ENCODE measurements around the gene LRCH3.
A peak's percentile ranks its signal among the peaks of the same experiment; 100 is the strongest.
"Not testable (repeated sequence)": the region's sequence is repeated elsewhere in the genome, so short reads cannot be mapped to it uniquely, and the experiment has no call there.

The LRCH3 gene

DNA sequence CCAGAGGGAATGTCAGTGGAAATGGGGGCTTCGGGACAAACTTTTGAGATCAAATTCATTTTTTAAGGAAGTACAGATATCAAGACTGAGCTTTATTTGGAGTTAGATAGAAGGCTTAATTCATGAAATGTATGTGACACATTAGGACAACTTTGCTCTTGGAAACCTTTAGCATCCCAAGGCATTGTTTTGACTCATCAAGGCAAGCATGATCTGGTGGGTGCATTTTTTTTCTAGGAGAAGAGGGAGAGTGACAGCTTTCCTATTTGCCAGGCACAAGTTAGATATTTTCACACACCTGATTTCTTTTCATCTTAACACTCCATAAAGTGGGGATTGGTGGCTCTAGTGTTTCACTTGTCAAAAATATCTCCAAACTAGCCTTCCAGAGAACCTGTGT is 97.5 kb downstream of the LRCH3 start:
- DNase-seq = no peak

DNA sequence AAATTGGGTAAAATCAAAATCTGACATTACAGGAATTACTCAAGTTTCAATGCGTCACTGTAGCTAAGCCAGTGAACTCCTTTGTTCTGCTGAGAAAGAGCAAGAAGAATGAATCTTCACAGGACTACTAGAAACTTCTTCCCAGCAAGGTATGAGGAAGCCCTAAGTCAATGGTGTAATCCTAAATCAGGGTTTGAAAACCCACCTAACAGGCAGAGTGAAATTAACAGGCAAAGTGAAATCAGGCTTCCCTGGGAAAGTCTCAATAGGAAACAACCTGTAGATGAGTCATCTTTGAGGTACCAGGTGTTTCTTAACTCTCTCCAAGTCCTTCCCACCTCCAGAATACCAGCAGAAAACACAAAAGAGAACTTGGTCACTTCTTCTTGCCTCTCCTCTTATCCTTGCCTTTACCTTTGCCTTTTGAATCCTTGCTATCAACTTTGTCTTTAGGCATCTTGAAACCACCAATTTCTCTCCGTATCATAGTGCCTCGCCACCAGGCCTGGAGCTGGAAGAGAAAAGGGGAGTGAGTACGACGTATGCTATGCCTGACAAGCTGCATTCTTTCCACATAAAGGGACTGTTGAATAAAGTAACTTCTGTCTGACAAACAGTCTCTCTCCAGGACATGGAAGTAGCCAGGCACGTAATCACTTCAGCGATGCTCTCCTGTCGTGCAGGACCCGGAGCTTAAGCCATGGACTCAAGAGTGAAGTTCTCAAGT is 98.3 kb downstream of the LRCH3 start:
- DNase-seq = no peak

DNA sequence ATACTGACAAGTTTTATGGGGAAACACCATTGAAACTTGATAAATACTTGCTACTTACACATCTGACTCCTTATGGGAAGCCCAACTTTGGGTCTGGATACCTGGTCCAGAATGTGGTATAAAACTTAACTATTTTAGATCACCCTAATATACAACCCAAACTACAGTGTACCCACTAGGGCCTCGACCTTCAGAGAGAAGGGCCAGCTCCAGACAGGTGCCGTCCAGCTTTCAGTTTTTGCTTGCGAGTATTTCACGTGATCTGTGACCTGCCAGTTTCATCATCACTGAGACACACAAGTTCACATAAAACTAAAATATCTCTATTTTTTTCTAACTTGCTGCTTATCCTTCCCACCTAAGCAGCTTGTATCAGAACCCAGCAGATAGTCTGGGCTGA is 99.6 kb downstream of the LRCH3 start:
- no peak for DNase-seq

DNA sequence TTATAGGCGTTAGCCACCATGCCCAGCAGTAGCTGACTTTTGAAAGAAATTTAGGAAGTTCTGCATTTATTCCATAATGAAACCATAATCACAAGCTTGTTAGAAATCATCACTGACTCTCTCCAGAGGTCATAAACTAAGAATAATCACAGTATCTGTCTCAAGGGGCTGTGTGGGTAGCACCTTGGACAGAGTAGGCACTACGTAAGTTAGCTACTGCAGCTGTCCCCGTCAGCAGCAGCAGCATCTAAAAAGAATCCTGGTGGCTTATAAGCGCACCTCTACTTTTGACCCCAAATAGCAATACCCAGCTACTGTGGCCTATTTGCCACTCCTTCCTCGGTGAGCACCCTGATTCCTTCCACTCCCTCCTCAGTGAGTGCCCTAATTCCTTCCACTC is 101.1 kb downstream of the LRCH3 start:
- no peak for DNase-seq

DNA sequence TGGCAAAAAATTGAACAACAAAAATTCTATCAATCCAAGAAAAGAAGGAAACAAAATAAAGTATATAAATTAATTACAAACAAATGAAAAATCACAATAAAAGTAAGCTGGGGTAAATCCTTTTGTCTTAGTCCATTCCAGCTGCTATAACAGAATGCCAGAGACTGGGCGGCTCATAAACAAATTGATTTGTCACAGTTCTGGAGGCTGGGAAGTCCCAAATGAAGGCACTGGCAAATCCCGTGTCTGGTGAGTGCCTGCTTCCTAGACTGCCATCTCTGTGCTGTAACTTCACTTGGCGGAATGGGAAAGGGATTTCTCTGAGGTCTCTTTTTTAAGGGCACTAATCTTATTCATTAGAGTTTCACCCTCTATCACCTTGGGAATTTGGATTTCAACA is 105.4 kb downstream of the LRCH3 start:
- no peak for DNase-seq

DNA sequence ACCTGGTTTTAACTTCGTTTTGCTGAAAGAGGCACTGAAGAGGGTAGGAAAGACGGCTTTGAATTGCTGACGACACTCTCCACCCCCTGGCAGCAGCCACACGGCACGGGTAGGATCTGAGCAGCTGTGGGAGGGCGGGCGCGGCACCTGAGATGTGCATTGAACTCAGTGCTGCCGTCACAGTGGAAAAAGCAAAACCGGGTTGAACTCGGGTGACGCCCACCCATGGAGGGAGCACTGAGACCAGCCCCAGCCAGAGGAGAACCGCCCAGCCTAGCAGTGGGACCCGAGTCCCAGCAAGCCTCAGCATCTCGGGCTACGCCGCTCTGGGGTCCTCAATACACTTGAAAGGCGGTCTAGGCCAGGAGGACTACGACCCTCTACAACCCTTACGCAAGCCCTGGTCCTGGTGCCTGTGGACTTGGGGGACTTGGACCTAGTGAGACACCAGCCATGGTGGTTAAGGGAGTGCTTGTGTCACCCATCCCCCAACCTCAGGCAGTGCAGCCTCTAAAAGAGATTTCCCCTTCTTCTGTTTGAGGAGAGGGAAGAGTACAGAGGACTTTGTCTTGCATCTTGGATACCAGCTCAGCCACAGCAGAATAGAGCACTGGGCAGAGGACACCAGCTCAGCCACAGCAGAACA is 108.9 kb downstream of the LRCH3 start:
- no peak for DNase-seq

DNA sequence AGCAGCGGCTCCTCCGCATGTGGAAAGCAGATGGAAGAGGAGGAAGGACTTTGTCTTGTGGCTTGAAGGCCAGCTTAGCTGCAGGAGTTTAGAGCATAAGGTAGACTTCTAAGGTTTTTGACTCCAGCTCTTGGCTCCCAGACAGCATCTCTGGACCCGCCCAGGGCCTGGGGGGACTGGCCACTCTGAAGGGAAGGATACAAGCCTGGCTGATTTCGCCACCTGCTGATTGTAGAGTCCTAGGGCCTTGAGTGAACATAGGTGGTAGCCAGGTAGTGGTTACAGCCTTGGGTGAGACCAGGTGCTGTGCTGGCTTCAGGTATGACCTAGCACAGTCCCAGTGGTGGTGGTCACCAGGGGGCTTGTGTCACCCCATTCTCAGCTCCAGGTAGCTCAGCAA is 110.6 kb downstream of the LRCH3 start:
- DNase-seq = no peak

DNA sequence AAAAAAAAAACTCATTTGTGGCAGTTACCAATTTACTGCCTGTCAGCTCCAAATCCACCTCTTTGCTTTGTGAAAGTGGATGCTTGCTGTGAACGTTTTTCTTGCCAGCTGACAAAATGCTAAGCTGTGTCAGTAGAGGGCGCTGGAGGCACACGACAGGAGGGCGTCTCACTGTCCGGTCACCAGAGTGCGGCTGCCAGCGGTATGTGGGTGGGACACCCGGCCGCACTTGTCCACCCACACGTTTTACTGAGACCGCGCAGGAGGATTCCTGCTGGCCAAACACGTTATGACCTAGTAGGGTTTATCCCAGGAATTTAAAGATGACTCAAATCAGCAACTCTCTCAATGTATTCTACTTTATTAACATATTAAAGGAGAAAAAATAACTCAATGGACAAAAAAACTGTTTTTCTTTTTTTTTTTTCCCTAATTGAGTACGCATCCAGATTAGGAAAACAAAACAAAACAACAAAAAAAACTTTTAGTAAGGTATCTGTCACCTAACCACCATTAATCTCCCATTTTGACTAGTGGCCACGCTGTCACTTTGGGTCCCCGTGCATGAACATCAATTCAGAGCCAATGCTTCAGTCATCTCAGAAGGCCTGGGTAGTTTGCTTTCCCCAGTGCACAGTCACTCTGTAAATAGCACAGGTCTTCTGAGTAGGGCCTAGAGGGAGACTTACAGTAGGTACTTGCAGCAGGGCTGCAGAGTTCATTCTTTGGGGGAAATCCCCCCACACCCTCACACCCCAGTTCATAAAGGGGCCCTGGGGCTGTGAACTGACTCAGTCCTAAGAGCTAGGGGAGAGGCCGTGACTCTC is 115.2 kb downstream of the LRCH3 start:
- DNase-seq = peak; percentile 64

DNA sequence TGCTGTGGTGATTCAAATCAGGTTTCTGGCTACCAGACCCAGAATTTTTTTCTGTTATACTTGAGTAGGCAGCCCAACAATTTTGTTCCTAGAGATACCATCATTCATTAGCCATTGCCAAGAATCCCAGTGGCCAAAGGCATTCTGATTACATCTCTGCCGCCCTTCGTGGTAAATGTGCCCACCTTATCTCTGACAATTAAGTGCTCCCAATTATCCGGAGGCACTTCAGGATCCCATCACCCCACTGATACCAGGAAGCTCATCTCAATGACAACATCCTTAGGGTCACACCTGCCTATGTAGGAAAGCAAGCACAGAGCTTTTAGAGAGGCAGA is 115.8 kb downstream of the LRCH3 start:
- no peak for DNase-seq

DNA sequence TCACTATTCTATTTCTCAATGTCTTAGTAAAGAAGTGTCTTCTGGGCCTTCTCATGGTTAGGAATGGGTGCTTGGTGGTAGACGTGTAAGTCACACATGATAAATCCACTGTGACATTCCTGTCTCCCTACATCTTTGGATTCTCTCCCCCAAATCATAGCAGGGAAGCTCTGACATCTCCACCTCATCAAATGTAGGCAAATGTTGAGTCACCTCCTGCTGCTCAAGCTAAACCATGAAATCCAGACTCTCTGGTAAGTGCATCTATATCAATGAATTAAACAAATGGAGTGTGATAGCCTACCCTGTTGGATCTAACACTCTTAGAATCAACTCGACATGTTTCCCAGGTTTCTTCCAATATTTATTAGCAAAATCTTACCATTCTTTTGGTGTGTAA is 116.1 kb downstream of the LRCH3 start:
- DNase-seq = no peak

DNA sequence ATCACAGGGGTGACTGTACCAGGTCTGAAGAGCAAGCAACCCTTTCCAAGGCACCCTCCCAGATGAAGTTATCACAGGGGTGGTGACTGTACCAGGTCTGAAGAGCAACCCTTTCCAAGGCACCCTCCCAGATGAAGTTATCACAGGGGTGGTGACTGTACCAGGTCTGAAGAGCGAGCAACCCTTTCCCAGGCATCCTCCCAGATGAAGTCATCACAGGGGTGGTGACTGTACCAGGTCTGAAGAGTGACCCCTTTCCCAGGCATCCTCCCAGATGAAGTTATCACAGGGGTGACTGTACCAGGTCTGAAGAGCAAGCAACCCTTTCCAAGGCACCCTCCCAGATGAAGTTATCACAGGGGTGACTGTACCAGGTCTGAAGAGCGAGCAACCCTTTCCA is 117.5 kb downstream of the LRCH3 start:
- DNase-seq = not testable (repeated sequence)

DNA sequence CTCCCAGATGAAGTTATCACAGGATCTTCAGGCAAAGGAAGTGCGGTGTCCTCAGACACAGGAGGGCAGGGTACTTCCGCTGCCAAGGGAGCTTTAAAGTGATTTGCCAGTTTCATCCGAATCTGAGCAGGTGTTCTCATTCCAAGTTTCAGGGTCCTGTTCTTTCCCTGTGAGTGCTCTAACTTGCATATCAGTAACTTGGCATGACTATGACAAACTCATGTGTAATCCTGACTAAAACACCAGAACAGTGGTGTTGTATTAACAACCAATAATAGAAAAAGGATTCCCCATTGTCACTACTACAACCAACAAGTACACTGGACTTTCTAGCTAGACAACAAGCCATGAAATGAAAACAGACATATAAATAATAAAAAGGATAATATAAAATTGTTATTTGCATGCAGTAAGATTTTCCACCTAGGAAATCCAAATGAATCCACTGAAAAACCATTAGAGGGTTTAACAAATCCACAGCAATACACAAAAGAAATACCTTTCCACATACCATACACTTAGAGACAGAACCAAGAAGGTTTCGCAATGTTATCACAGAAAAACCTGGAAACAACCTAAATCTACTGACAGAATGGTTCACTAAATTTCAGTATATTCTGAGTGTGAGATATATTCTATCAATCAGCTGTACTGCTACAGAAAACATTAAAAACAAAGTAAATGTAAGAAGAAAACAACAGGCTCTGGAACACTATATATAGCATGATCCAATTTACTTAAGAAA is 118.1 kb downstream of the LRCH3 start:
- no peak for DNase-seq

DNA sequence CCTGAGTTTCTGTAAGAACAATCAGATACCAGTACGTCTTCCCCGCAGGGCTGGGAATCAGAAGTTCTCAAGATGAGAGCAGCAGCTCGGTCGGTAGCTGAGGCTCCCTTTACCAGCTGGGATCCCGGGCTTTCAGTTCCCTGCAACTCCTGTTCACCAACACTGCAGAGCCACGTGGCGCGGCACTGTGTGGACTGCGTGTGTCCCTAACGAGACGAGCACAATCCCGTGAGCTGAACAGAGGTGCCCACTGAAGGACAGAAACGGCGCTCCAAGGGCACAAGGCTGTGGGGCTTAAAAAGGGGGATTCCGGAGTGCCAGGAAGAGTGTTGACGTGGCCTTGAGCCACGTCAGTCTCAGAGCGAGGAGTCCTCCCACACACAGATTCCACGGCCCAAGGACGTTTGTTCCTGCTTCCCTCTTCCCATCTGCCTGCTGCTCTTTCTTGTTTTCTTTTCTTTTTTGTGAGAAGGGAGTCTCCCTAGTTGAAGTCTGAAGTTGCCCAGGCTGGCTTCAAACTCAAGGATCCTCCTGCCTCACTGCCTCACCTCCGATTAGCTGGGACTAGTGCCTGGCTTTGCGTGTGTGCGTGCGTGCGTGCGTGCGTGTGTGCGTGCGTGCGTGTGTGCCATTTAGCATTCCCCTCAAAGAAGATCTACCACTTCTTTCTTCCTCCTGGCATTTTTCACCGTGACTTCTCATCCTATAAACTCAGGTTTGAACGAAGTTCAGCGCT is 121.9 kb downstream of the LRCH3 start:
- DNase-seq = no peak

DNA sequence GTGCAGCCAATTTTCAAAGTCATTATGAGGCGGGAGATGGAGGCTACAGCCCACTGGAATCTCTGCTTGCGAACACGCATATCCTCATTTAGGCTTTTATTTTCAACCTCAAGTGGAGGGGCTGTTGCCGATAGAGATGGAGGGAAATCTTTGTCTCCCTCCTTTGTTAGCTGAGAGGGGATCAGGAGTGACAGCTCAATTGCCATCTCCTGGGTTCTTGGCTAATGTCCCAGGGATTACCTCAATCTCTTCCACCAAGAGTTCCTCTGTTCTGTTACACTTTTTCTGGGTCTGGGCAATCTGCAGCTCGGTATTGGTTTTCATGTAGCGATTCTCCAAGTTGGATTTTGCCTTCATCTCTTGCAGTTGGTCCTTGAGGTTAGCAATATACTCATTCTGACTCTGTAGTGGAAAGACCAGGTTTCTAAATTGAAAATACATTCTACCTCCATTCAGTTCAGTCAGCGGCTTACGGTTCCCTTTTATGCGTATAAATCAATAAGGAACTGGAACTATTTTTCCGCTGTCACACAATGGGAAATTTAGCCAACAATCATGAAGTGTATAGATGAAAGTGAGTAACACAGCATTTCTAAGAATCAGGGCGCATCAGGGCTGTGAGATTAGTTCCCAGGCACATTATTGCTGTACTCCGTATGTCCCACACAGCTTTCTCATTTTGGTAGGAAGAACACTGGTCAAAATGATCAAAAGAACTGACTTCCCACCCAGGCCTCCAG is 122.8 kb downstream of the LRCH3 start:
- DNase-seq = no peak

DNA sequence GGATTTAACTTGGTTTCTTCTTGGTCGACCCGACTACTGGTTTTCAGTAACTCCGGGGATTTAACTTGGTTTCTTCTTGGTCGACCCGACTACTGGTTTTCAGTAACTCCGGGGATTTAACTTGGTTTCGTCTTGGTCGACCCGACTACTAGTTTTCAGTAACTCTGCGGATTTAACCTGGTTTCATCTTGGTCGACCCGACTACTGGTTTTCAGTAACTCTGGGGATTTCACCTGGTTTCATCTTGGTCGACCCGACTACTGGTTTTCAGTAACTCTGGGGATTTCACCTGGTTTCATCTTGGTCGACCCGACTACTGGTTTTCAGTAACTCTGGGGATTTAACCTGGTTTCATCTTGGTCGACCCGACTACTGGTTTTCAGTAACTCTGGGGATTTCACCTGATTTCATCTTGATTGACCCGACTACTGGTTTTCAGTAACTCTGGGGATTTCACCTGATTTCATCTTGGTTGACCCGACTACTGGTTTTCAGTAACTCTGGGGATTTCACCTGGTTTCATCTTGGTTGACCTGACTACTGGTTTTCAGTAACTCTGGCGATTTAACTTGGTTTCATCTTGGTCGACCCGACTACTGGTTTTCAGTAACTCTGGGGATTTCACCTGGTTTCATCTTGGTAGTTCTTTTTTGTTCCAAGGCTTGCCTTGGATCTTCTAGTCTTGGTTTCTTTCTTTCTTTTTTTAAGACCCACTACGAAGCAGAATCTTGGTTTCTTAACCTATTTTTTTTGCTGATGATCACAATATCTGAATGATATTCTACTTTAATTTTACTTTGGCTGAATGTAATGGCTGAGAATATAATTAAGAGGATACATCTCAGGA is 130.6 kb downstream of the LRCH3 start:
- DNase-seq = not testable (repeated sequence)

DNA sequence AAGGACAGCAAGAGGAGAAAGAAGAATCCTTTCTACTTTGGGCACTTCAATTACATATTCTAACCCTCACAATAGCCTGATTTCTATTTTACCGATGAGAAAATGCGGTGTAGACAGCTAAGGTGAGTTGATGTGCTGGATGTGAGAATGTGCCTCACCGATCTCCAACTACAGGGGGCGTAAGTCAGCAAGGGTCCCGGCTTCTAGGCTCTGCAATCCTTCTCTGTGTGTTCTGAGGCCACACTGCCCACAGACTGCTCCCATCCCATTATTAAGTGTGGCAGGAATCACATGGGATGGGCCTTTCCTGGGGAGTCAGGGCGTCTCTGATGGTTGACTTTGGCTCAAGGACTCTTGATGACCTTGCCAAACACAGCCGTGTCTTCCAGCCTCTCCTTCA is 135.4 kb downstream of the LRCH3 start:
- no peak for DNase-seq

DNA sequence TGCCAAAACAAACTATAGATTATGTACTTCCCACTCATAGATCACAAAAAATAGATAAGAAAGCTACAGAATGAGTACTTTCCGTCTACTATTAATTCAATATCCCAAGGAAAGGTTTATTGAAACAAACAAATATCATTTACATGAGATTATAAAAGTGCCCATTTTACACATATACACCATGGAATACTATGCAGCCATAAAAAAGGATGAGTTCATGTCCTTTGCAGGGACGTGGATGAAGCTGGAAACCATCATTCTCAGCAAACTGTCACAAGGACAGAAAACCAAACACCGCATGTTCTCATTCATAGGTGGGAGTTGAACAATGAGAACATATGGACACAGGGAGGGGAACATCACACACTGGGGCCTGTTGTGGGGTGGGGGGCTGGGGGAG is 136.5 kb downstream of the LRCH3 start:
- DNase-seq = not testable (repeated sequence)

DNA sequence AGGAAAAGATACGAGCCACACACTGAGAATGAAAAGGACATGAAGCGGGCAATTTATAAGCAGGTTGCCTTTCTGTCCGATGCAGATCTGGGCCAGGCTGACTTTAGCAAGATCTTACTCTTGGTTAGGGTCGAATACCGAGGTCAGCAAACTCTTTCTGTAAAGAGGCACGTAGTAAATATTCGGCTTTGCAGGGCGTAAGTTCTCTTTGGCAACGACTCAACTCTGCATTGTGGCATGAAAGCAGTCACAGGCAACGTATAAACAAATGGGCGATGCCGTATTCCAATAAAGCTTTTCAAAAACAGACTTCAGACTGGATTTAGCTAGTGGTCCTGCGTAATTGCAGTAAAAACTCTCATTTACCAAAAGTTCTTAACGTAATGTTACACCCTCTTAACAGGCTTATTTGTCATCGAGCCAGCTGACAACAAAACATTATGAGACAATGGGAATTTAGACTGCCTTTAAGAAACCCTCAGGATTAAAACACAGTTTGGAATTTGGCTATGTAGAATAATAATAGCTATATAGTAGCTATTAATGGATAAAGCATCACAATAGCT is 145.8 kb downstream of the LRCH3 start:
- DNase-seq = no peak
